C4-2B (cell line): ENCODE measurements around the gene CHRDL2.

Source experiments
- CTCF ChIP-seq: fragments of 450-650 bp; conservative IDR thresholded peaks from 2 replicates; pipeline ENCODE4 v1.5.1; 2017; ENCODE audit warnings: mild to moderate bottlenecking
- ZFX ChIP-seq: fragments of 450-650 bp; IDR thresholded peaks from 2 replicates; pipeline ENCODE4 v1.6.1; 2017

- TF ChIP-seq CTCF (no peak), ZFX (no peak)
Measured at GRCh38 chr11:74766905-74767304, 35.7 kb upstream of the CHRDL2 start.
